HEK293 (cell line): Measurements from ENCODE around the gene MT2A.

Source experiments
- CTCF ChIA-PET: fragments of 350-600 bp; formaldehyde crosslinking; extraction: SDS; loops from one replicate; lab custom pipeline; 2021; ENCODE audit warnings: antibody characterized with exemption; lab: Yijun Ruan, JAX
- POLR2A ChIA-PET: fragments of 300-600 bp; formaldehyde crosslinking; extraction: SDS; loops from one replicate; lab custom pipeline; 2020; ENCODE audit warnings: antibody characterized with exemption, inconsistent platforms; lab: Yijun Ruan, JAX
- H3K27ac ChIP-seq: fragments of 200-500 bp; sonication (Bioruptor generic); 2 replicates; pipeline ENCODE4 v1.5.1; 2014; ENCODE audit warnings: low read depth, low read length, control low read depth, inconsistent platforms; ENCODE audit errors: extremely low read depth
- H3K36me3 ChIP-seq, 2 experiments: fragments of 200-500 bp in 1 of 2; sonication (Bioruptor generic) in 1 of 2; 1 replicate in 1 of 2; 2 replicates in 1 of 2; pipeline ENCODE4 v1.5.1; 2014 to 2017; ENCODE audit warnings: inconsistent platforms in 2 of 2, low read length in 2 of 2; ENCODE audit not compliant: control insufficient read depth in 2 of 2, insufficient read depth in 1 of 2
- H3K4me1 ChIP-seq: fragments of 200-500 bp; sonication (Bioruptor generic); 2 replicates; pipeline ENCODE4 v1.5.1; 2014; ENCODE audit warnings: mild to moderate bottlenecking, low read length, inconsistent platforms; ENCODE audit not compliant: control insufficient read depth, insufficient read depth
- H3K4me3 ChIP-seq: 2 replicates; pipeline ENCODE4 v1.5.1; 2011; ENCODE audit warnings: low read depth, mild to moderate bottlenecking, control low read depth, low read length, moderate library complexity
- H3K9me3 ChIP-seq: fragments of 200-500 bp; sonication (Bioruptor generic); 2 replicates; pipeline ENCODE4 v1.5.1; 2014; ENCODE audit warnings: low read depth, low read length, inconsistent platforms; ENCODE audit not compliant: control insufficient read depth, insufficient read depth
- KLF1 ChIP-seq: fragments of 450-650 bp; formaldehyde crosslinking; IDR thresholded peaks from 2 replicates; pipeline ENCODE4 v1.5.1; 2016; ENCODE audit warnings: missing biosample characterization, missing genetic modification characterization
- OVOL3 ChIP-seq: fragments of 450-650 bp; formaldehyde crosslinking; IDR thresholded peaks from 2 replicates; pipeline ENCODE4 v1.5.1; 2016; ENCODE audit warnings: missing biosample characterization, missing genetic modification characterization
- ZFP41 ChIP-seq: fragments of 450-650 bp; formaldehyde crosslinking; IDR thresholded peaks from 2 replicates; pipeline ENCODE4 v1.5.1; 2016; ENCODE audit warnings: missing biosample characterization, missing genetic modification characterization, borderline replicate concordance
- ZNF114 ChIP-seq: fragments of 450-650 bp; formaldehyde crosslinking; IDR thresholded peaks from 2 replicates; pipeline ENCODE4 v1.5.0; 2017; ENCODE audit warnings: missing biosample characterization, missing genetic modification characterization
- ZNF16 ChIP-seq: fragments of 450-650 bp; formaldehyde crosslinking; IDR thresholded peaks from 2 replicates; pipeline ENCODE4 v1.5.1; 2016; ENCODE audit warnings: low read depth, missing biosample characterization, missing genetic modification characterization
- ZNF19 ChIP-seq: fragments of 450-650 bp; formaldehyde crosslinking; IDR thresholded peaks from 2 replicates; pipeline ENCODE4; 2016; ENCODE audit warnings: missing biosample characterization, missing genetic modification characterization, low read depth
- ZNF223 ChIP-seq: fragments of 450-650 bp; formaldehyde crosslinking; IDR thresholded peaks from 2 replicates; pipeline ENCODE4 v1.5.1; 2016; ENCODE audit warnings: missing biosample characterization, missing genetic modification characterization
- ZNF324 ChIP-seq: fragments of 450-650 bp; formaldehyde crosslinking; IDR thresholded peaks from 2 replicates; pipeline ENCODE4 v1.5.1; 2016; ENCODE audit warnings: missing biosample characterization, missing genetic modification characterization
- ZNF37A ChIP-seq: fragments of 450-650 bp; IDR thresholded peaks from 2 replicates; pipeline ENCODE4 v1.5.1; 2018; ENCODE audit warnings: missing biosample characterization, missing genetic modification characterization
- ZNF549 ChIP-seq: fragments of 450-650 bp; IDR thresholded peaks from 2 replicates; pipeline ENCODE4 v1.5.1; 2018; ENCODE audit warnings: missing biosample characterization, missing genetic modification characterization, mild to moderate bottlenecking, inconsistent platforms, moderate library complexity
- ZNF624 ChIP-seq: fragments of 450-650 bp; formaldehyde crosslinking; IDR thresholded peaks from 2 replicates; pipeline ENCODE4 v1.5.1; 2017; ENCODE audit warnings: missing biosample characterization, missing genetic modification characterization
- ZNF654 ChIP-seq: fragments of 450-650 bp; formaldehyde crosslinking; IDR thresholded peaks from 2 replicates; pipeline ENCODE4 v1.5.1; 2016; ENCODE audit warnings: low read depth, missing biosample characterization, missing genetic modification characterization
- ZNF777 ChIP-seq: fragments of 450-650 bp; formaldehyde crosslinking; IDR thresholded peaks from 2 replicates; pipeline ENCODE4 v1.5.1; 2017; ENCODE audit warnings: missing biosample characterization, missing genetic modification characterization, borderline replicate concordance
- ZNF785 ChIP-seq: fragments of 450-650 bp; formaldehyde crosslinking; IDR thresholded peaks from 2 replicates; pipeline ENCODE4 v1.5.1; 2016; ENCODE audit warnings: missing biosample characterization, missing genetic modification characterization
- ZNF830 ChIP-seq: fragments of 450-650 bp; IDR thresholded peaks from 2 replicates; pipeline ENCODE4 v1.5.0; 2018; ENCODE audit warnings: missing biosample characterization, missing genetic modification characterization, low read depth, mild to moderate bottlenecking, moderate library complexity
- TF ChIP-seq, protein P1 (sequence below): fragments of 450-650 bp; formaldehyde crosslinking; IDR thresholded peaks from 2 replicates; pipeline ENCODE4 v1.5.1; 2016; ENCODE audit warnings: missing biosample characterization, missing genetic modification characterization
- TF ChIP-seq, protein P2 (sequence below): fragments of 450-650 bp; formaldehyde crosslinking; IDR thresholded peaks from 2 replicates; pipeline ENCODE4 v1.5.1; 2016; ENCODE audit warnings: missing biosample characterization, missing genetic modification characterization

MT2A gene

DNA sequence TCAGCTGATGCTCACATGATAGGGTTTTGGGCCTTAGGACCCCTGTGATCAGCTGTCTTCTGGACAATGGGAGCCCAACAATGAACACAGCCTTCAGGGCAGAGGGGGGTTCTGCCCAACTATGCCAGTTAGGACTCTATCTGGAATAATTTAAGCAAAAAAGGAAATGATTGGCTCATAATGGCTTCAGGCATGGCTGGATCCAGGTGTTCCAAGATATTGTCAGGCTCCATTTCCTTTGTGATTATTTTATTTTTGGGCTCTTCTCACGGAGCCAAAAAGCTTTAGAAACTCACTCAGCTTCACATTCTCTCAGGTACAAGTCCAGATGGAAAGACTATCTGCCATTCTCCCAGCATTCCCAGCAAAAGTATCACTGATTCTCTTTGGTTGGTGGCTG is 2.9 kb upstream of the MT2A start:
- no peaks in the 10 kb centered on the region for H3K9me3 ChIP-seq
- ChIA-PET POLR2A (no interaction called here), CTCF (interaction anchor here (0.8 to 6.0 kb wide), 6 partner anchors 9 to 346 kb away, joined by 3 to 66 read pairs (median 5); no protein-coding TSS in a partner anchor)
- H3K27ac ChIP-seq: no peak overlapping the region
- H3K4me1 ChIP-seq: peaks cover 3% of the 10 kb centered on the region; the same call in 1 of the 2 replicates
- no peaks in the 10 kb centered on the region for H3K36me3 ChIP-seq
- TF ChIP-seq ZNF654 (tag by site-specific recombination) (no peak), ZNF777 (tag by site-specific recombination) (no peak)
- H3K4me3 ChIP-seq: no peak overlapping the region

DNA sequence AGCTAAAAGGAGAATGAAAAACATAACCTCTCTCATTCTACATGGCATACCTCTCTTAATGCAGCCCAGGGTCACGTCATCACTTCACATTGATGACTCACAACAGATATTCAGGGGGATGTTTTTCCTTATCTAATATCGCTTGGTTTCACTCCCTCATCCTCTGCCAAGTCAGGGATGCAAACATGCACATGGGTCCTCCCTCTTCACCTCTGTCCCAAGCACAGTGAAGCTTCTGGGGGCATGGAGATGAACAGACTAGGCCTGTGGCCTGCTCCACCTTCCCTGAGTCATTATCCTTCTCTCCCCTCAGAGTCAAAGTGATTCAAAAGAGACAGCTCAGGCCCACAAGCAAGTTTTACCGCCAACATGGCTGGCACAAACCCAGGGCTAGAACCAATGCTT is 2.3 kb upstream of the MT2A start:
- Histone ChIP-seq H3K9me3 (no peaks in the 10 kb centered on the region), H3K4me3 (no peak overlapping the region), H3K4me1 (peaks cover 3% of the 10 kb centered on the region; the same call in 1 of the 2 replicates), H3K36me3 (no peaks in the 10 kb centered on the region), H3K27ac (no peak overlapping the region)
- POLR2A ChIA-PET: no interaction called here
- TF ChIP-seq, protein P1, sequence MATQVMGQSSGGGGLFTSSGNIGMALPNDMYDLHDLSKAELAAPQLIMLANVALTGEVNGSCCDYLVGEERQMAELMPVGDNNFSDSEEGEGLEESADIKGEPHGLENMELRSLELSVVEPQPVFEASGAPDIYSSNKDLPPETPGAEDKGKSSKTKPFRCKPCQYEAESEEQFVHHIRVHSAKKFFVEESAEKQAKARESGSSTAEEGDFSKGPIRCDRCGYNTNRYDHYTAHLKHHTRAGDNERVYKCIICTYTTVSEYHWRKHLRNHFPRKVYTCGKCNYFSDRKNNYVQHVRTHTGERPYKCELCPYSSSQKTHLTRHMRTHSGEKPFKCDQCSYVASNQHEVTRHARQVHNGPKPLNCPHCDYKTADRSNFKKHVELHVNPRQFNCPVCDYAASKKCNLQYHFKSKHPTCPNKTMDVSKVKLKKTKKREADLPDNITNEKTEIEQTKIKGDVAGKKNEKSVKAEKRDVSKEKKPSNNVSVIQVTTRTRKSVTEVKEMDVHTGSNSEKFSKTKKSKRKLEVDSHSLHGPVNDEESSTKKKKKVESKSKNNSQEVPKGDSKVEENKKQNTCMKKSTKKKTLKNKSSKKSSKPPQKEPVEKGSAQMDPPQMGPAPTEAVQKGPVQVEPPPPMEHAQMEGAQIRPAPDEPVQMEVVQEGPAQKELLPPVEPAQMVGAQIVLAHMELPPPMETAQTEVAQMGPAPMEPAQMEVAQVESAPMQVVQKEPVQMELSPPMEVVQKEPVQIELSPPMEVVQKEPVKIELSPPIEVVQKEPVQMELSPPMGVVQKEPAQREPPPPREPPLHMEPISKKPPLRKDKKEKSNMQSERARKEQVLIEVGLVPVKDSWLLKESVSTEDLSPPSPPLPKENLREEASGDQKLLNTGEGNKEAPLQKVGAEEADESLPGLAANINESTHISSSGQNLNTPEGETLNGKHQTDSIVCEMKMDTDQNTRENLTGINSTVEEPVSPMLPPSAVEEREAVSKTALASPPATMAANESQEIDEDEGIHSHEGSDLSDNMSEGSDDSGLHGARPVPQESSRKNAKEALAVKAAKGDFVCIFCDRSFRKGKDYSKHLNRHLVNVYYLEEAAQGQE: no peak
- no peak for TF ChIP-seq ZNF16 (tag by site-specific recombination)
- TF ChIP-seq, protein P2, sequence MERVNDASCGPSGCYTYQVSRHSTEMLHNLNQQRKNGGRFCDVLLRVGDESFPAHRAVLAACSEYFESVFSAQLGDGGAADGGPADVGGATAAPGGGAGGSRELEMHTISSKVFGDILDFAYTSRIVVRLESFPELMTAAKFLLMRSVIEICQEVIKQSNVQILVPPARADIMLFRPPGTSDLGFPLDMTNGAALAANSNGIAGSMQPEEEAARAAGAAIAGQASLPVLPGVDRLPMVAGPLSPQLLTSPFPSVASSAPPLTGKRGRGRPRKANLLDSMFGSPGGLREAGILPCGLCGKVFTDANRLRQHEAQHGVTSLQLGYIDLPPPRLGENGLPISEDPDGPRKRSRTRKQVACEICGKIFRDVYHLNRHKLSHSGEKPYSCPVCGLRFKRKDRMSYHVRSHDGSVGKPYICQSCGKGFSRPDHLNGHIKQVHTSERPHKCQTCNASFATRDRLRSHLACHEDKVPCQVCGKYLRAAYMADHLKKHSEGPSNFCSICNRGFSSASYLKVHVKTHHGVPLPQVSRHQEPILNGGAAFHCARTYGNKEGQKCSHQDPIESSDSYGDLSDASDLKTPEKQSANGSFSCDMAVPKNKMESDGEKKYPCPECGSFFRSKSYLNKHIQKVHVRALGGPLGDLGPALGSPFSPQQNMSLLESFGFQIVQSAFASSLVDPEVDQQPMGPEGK (tag by site-specific recombination): no peak
- TF ChIP-seq ZNF324: no peak
- CTCF ChIA-PET: interaction anchor here (1.2 to 6.0 kb wide), 4 partner anchors 17 to 346 kb away, joined by 3 to 66 read pairs (median 23); no protein-coding TSS in a partner anchor

DNA sequence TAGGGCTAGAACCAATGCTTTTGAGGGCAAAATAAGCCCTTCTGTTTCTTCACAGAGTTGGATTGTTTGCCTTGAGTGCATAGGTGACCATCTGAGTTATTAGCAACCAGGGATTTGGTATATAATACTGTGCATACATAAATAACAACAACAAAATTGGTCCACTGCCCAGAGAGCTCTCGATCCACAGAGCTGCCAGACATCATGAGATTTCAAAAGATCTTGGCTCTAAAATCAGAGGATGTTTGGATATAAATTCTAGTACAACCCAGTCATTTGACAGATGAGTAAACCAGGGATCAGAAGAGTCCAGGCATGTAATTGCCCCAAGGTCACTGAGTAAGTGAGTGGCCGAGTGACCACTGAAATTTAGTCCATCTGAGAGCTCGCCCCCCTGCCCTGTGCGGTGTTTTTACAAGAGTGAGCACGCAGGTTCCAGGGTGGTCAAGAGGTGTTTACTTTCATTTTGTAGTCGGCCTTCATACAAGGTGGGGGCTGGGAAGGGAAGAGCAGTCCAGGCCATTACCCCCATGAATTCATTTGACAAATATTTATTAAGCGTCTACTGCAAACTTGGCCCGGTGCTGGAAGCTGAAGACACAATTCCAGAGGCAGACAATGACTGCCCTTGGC is 1.8 kb upstream of the MT2A start:
- POLR2A ChIA-PET: no interaction called here
- Histone ChIP-seq H3K4me3 (no peak overlapping the region), H3K36me3 (no peaks in the 10 kb centered on the region), H3K9me3 (no peaks in the 10 kb centered on the region), H3K27ac (no peak overlapping the region), H3K4me1 (peaks cover 3% of the 10 kb centered on the region; the same call in 1 of the 2 replicates)
- CTCF ChIA-PET: interaction anchor here (0.6 to 4.7 kb wide), 4 partner anchors 17 to 345 kb away, joined by 3 to 66 read pairs (median 4); no protein-coding TSS in a partner anchor
- TF ChIP-seq ZNF624 (tag by site-specific recombination) (no peak), KLF1 (tag by site-specific recombination) (no peak), ZNF37A (no peak), ZFP41 (tag by site-specific recombination) (no peak), ZNF223 (no peak), ZNF830 (tag by site-specific recombination) (no peak), ZNF785 (no peak), ZNF114 (tag by site-specific recombination) (no peak), ZNF19 (no peak), OVOL3 (no peak), ZNF549 (tag by site-specific recombination) (no peak)
